ENCODE data around the gene SPOP. TPM values are rescaled to one million over a fixed set of nuclear protein-coding genes. Genes with fewer than 3 reads are reported as not detected.
A peak's percentile ranks its signal among the peaks of the same experiment; 100 is the strongest.

The SPOP gene
- total RNA-seq, 2 experiments from 2014 or later: 66.9 to 69.2 TPM

DNA sequence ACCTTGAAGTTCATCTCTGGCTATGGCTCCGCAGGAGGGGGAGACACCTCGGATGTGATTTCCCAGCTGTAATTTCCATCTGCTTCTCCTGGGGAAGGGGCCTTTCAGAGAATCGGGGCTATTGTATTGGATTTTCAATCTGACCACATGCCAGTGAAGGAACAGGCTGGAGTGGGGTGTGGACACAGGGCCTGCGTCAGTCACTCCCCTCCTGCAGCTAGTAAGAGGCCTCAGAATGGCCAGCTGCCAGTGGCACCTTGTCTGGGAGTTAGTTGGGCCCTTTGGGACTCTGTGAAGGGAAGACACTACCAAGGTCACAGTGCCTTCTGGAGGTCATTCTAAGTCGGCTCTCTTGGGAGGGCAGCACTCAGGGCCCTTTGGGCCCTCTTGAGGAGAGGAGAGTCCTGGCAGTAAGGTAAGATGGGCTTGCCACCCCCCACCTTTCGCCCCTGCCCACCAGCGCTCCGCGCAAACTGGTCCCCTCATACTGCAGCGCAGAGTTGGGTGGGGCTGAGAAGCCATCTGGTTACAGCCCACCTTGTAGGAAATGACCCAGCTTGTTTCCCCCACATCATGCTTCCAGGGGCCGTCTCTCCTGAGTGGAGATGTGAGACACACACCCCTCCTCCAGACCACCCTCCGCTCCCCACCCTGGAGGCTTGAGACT, 96.8 kb downstream of the SPOP start:
- Mint-ChIP-seq H3K9me3 (no peaks in the 10 kb centered on the region), H3K27ac (no peak overlapping the region), H3K36me3 (ENCODE audit: low read depth) (no peaks in the 10 kb centered on the region), H3K4me3 (no peak overlapping the region), H3K27me3 (ENCODE audit: low read depth) (peaks cover 20% of the 10 kb centered on the region), H3K4me1 (ENCODE audit: low read depth) (peaks cover 15% of the 10 kb centered on the region)
- intact Hi-C loops (cut with micrococcal nuclease): no loop called here
- CTCF ChIA-PET: no interaction called here
- no peak for DNase-seq

DNA sequence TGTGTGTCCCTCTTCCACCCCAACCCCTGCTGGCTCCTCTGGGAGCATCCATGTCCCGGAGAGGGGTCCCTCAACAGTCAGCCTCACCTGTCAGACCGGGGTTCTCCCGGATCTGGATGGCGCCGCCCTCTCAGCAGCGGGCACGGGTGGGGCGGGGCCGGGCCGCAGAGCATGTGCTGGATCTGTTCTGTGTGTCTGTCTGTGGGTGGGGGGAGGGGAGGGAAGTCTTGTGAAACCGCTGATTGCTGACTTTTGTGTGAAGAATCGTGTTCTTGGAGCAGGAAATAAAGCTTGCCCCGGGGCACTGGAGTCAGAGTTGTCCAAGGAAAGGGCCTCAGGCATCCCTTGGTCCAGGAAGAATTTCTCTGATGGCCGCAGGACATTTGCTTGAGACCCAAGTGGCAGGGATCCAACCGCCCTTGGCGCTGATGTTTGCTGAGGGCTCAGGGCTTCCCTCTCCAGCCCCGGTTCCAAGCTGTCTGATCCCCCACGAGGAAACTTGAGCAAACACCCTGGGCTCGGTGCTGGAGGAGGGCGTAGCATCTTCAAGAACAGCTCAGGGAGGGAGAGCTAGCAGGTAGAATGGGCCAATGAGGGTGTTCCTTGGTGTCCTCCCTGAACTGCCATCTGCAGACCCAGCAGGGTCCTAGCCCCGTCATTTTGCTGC, 97.7 kb downstream of the SPOP start:
- Mint-ChIP-seq H3K36me3 (ENCODE audit: low read depth) (no peaks in the 10 kb centered on the region), H3K27ac (no peak overlapping the region), H3K4me3 (no peak overlapping the region), H3K27me3 (ENCODE audit: low read depth) (peaks cover 23% of the 10 kb centered on the region), H3K4me1 (ENCODE audit: low read depth) (peaks cover 15% of the 10 kb centered on the region), H3K9me3 (no peaks in the 10 kb centered on the region)
- CTCF ChIA-PET: interaction anchor here (0.5 kb wide), 1 partner anchor 44 kb away, joined by 3 read pairs; no protein-coding TSS in a partner anchor
- DNase-seq: no peak
- intact Hi-C loops (cut with micrococcal nuclease): no loop called here

DNA sequence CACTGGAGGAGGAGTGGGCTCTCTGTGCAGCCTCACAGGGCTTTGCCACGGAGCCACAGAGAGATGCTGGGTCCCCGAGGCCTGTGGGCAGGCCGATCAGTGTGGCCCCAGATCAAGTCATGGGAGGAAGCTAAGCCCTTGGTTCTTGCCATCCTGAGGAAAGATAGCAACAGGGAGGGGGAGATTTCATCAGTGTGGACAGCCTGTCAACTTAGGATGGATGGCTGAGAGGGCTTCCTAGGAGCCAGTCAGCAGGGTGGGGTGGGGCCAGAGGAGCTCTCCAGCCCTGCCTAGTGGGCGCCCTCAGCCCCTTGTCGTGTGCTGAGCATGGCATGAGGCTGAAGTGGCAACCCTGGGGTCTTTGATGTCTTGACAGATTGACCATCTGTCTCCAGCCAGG, 98.4 kb downstream of the SPOP start:
- Mint-ChIP-seq H3K27ac (no peak overlapping the region), H3K9me3 (no peaks in the 10 kb centered on the region), H3K36me3 (ENCODE audit: low read depth) (no peaks in the 10 kb centered on the region), H3K4me1 (ENCODE audit: low read depth) (peaks cover 15% of the 10 kb centered on the region), H3K27me3 (ENCODE audit: low read depth) (peaks cover 26% of the 10 kb centered on the region), H3K4me3 (no peak overlapping the region)
- no peak for DNase-seq
- CTCF ChIA-PET: interaction anchor here (0.5 kb wide), 1 partner anchor 45 kb away, joined by 3 read pairs; no protein-coding TSS in a partner anchor
- intact Hi-C loops (cut with micrococcal nuclease): no loop called here

DNA sequence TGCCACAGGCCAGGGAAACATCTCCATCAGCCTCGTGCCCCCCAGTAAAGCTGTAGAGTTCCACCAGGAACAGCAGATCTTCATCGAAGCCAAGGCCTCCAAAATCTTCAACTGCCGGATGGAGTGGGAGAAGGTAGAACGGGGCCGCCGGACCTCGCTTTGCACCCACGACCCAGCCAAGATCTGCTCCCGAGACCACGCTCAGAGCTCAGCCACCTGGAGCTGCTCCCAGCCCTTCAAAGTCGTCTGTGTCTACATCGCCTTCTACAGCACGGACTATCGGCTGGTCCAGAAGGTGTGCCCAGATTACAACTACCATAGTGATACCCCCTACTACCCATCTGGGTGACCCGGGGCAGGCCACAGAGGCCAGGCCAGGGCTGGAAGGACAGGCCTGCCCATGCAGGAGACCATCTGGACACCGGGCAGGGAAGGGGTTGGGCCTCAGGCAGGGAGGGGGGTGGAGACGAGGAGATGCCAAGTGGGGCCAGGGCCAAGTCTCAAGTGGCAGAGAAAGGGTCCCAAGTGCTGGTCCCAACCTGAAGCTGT, 98.9 kb downstream of the SPOP start:
- intact Hi-C loops (cut with micrococcal nuclease): no loop called here
- no peaks in the 10 kb centered on the region for H3K9me3 Mint-ChIP-seq
- H3K4me3 Mint-ChIP-seq: no peak overlapping the region
- no peak for DNase-seq
- no peaks in the 10 kb centered on the region for H3K36me3 Mint-ChIP-seq (ENCODE audit: low read depth)
- CTCF ChIA-PET: interaction anchor here (1.1 to 10.8 kb wide), 2 partner anchors 9 to 115 kb away, joined by 3 to 232 read pairs; no protein-coding TSS in a partner anchor
- H3K27me3 Mint-ChIP-seq (ENCODE audit: low read depth): peaks cover 26% of the 10 kb centered on the region
- no peak overlapping the region for H3K27ac Mint-ChIP-seq
- H3K4me1 Mint-ChIP-seq (ENCODE audit: low read depth): peaks cover 15% of the 10 kb centered on the region

DNA sequence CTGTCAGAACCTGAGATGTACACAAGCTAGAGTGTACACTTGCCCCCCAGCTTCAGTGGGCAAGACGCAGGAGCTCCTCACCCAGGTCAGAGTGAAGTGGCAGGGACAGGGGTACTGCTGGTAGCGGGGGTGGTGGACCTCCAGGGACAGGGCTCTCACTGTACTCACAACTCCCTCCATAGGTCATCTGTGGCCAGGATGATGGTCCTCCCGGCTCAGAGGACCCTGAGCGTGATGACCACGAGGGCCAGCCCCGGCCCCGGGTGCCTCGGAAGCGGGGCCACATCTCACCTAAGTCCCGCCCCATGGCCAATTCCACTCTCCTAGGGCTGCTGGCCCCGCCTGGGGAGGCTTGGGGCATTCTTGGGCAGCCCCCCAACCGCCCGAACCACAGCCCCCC, 99.5 kb downstream of the SPOP start:
- no peak overlapping the region for H3K4me3 Mint-ChIP-seq
- no peaks in the 10 kb centered on the region for H3K9me3 Mint-ChIP-seq
- DNase-seq: no peak
- H3K36me3 Mint-ChIP-seq (ENCODE audit: low read depth): no peaks in the 10 kb centered on the region
- no peak overlapping the region for H3K27ac Mint-ChIP-seq
- H3K27me3 Mint-ChIP-seq (ENCODE audit: low read depth): peaks cover 30% of the 10 kb centered on the region
- CTCF ChIA-PET: interaction anchor here (1.1 to 10.8 kb wide), 2 partner anchors 10 to 115 kb away, joined by 3 to 232 read pairs; no protein-coding TSS in a partner anchor
- intact Hi-C loops (cut with micrococcal nuclease): no loop called here
- peaks cover 15% of the 10 kb centered on the region for H3K4me1 Mint-ChIP-seq (ENCODE audit: low read depth)

DNA sequence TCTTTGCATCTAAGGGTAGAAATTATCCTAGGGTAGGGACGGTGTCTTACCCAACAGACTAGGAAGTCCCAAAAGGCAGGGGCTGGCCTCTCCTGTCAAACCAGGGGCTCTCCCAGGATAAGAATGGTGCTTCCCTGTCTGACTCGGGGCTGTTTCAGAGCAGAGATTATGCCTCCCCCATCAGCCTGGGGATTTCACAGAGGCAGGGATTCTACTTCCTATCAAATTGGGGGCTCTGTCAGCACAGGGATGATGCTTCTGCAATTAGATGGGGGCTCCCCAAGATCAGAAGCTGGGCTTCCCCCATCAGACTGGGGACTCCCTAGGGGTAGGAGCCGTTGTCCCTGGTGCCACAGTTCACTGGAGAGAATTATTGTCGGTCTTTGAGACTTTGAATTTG, 99.9 kb downstream of the SPOP start:
- H3K27ac Mint-ChIP-seq: no peak overlapping the region
- CTCF ChIA-PET: interaction anchor here (1.1 to 10.8 kb wide), 2 partner anchors 10 to 116 kb away, joined by 3 to 232 read pairs; no protein-coding TSS in a partner anchor
- peaks cover 30% of the 10 kb centered on the region for H3K27me3 Mint-ChIP-seq (ENCODE audit: low read depth)

DNA sequence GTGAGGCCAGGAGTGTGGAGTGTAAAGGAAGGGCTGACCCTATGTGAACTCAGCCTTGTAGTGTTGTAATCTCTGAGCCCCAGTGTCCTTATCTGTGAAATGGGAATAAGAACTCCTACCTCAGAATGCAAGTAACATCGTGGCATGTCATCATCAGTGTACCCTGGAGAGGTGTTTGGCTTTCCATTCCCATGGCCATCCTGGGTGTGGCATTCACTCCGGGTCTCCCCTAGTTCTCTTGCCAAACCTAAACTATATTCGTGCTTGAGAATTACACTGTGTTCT, 100.3 kb downstream of the SPOP start:
- peaks cover 15% of the 10 kb centered on the region for H3K4me1 Mint-ChIP-seq (ENCODE audit: low read depth)
- H3K27ac Mint-ChIP-seq: no peak overlapping the region
- peak overlapping the region; percentile 56 for H3K4me3 Mint-ChIP-seq
- CTCF ChIA-PET: interaction anchor here (10.8 kb wide), 1 partner anchor 116 kb away, joined by 232 read pairs; no protein-coding TSS in a partner anchor
- no peaks in the 10 kb centered on the region for H3K36me3 Mint-ChIP-seq (ENCODE audit: low read depth)
- intact Hi-C loops (cut with micrococcal nuclease): no loop called here
- H3K27me3 Mint-ChIP-seq (ENCODE audit: low read depth): peaks cover 30% of the 10 kb centered on the region
- DNase-seq: no peak
- no peaks in the 10 kb centered on the region for H3K9me3 Mint-ChIP-seq

More for the DNA sequence above, 99.9 kb downstream of the SPOP start:
- Mint-ChIP-seq H3K4me1 (ENCODE audit: low read depth) (peaks cover 15% of the 10 kb centered on the region), H3K4me3 (peak overlapping the region; percentile 56), H3K36me3 (ENCODE audit: low read depth) (no peaks in the 10 kb centered on the region), H3K9me3 (no peaks in the 10 kb centered on the region)
- peak; percentile 78 for DNase-seq
- intact Hi-C loops (cut with micrococcal nuclease): no loop called here

DNA sequence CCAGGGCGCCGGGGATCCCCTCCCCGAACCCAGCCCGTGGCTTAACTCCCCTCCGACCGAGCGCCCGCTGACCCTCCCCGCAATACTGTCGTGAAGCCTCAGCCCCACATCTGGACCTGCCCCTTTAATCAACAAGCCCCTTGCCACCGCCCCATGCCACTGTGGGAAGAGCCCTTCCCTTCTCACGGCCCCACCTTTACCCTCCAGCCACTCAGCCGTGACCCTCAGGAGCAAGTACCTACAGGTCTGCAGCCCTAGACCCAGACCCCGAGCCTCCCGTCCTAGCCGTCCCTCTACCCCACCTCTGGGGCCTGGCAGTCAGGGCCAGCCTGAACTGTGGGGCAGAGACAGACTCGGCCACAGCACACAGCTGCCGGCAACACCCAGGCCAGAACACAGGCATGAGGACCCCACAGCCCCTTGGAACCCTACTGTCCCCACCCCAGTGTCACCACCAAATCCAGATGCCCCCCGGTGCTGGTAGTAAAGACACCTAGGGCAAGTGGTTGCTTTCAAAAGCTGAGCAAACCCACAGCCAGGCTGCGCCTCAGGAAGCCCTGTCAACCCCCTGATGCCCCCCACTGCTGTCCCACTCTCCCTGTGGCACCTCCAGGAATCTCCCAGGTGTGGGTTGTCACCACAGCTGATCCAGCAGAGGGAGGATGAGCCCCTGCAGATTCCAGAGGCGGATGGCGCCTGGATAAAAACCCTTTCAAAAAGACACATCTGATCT, 100.8 kb downstream of the SPOP start:
- H3K27ac Mint-ChIP-seq: no peak overlapping the region
- CTCF ChIA-PET: interaction anchor here (1.6 to 10.8 kb wide), 2 partner anchors 19 to 117 kb away, joined by 4 to 232 read pairs; no protein-coding TSS in a partner anchor
- no peak for DNase-seq
- peaks cover 30% of the 10 kb centered on the region for H3K27me3 Mint-ChIP-seq (ENCODE audit: low read depth)
- H3K9me3 Mint-ChIP-seq: no peaks in the 10 kb centered on the region
- intact Hi-C loops (cut with micrococcal nuclease): no loop called here
- no peaks in the 10 kb centered on the region for H3K36me3 Mint-ChIP-seq (ENCODE audit: low read depth)
- peak overlapping the region; percentile 56 for H3K4me3 Mint-ChIP-seq
- peaks cover 15% of the 10 kb centered on the region for H3K4me1 Mint-ChIP-seq (ENCODE audit: low read depth)

DNA sequence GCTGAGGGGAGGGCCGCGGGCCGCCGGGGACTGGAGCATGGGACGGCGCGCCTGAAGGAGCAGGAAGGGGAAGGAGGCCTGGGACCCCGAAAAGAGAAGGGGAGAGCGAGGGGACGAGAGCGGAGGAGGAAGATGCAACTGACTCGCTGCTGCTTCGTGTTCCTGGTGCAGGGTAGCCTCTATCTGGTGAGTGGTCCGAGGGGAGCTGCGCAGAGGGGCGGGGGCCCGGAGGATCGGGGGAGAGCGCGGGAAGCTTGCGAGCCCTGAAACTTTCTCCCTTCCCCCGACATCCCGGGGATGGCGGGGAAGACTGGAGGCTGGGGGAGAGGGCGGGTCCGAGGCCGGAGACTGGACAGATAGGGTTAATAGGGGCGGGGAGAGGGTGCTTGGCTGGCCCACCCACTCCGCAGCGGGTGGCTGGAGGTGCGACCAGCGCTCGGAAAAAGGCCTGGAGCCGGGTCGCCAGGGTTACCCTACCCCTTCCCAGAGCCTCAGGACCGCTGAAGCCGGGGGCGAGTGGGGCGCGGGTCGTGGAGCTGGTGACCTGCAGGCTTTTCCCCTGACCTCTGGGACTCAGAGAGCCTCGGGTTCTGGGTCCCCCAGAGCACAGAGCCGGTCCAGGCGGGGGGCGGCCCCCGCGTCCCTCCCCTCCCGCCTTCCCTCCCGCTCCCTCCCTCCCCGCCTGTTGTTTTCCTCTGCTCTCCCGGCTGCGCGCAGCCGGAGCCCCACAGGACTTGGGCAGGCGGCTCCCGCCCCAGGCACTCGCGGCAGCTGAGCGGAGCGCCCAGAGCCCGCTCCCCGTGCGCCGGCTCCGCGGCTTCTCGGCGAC, 101.6 kb downstream of the SPOP start:
- DNase-seq: no peak
- Mint-ChIP-seq H3K27ac (no peak overlapping the region), H3K4me3 (peak overlapping the region; percentile 76), H3K9me3 (no peaks in the 10 kb centered on the region), H3K4me1 (ENCODE audit: low read depth) (peaks cover 15% of the 10 kb centered on the region), H3K36me3 (ENCODE audit: low read depth) (no peaks in the 10 kb centered on the region), H3K27me3 (ENCODE audit: low read depth) (peaks cover 34% of the 10 kb centered on the region)
- intact Hi-C loops (cut with micrococcal nuclease): no loop called here
- CTCF ChIA-PET: interaction anchor here (0.6 to 10.8 kb wide), 8 partner anchors 19 to 454 kb away, joined by 3 to 232 read pairs (median 4); partner anchors contain the start of gene FAM117A

DNA sequence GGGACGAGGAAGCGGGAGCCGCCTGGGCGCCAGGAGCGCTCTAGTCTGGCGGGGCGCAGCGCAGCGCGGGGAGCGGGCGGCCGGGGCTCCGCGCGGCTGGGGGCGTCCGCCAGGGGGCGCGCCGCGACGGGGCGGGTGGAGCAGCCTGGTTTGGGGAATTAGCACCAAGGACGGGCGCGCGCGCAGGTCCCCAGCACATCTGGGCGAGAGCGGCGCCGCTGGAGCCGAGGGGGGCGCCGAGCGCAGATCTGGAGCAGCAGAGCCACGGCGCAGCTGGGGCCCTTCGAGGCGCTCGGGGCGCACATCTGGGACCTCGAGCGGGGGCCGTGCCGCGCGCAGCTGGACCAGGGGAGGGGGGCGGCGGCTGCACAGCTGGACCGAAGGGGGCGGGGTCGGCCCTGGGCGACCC, 102.2 kb downstream of the SPOP start, which contains the start of gene NXPH3:
Gene NXPH3 (plus strand): TSS at position 193 of the 409 bp plus-strand sequence. CDS start 349 bp downstream, outside the sequence.
- Mint-ChIP-seq H3K4me1 (ENCODE audit: low read depth) (peaks cover 15% of the 10 kb centered on the region), H3K36me3 (ENCODE audit: low read depth) (no peaks in the 10 kb centered on the region), H3K27ac (no peak within 1 kb of the TSS), H3K9me3 (no peaks in the 10 kb centered on the region), H3K27me3 (ENCODE audit: low read depth) (peaks cover 38% of the 10 kb centered on the region), H3K4me3 (peak within 1 kb of the TSS; percentile 76)
- intact Hi-C loops (cut with micrococcal nuclease): loop anchor here (1.0 to 2.0 kb wide), 3 partner anchors 43 to 120 kb away; partner anchors contain the start of gene SPOP
- CTCF ChIA-PET: interaction anchor here (0.6 to 10.8 kb wide), 7 partner anchors 18 to 422 kb away, joined by 3 to 232 read pairs (median 4); partner anchors contain the start of gene FAM117A
- peak; percentile 77 for DNase-seq

DNA sequence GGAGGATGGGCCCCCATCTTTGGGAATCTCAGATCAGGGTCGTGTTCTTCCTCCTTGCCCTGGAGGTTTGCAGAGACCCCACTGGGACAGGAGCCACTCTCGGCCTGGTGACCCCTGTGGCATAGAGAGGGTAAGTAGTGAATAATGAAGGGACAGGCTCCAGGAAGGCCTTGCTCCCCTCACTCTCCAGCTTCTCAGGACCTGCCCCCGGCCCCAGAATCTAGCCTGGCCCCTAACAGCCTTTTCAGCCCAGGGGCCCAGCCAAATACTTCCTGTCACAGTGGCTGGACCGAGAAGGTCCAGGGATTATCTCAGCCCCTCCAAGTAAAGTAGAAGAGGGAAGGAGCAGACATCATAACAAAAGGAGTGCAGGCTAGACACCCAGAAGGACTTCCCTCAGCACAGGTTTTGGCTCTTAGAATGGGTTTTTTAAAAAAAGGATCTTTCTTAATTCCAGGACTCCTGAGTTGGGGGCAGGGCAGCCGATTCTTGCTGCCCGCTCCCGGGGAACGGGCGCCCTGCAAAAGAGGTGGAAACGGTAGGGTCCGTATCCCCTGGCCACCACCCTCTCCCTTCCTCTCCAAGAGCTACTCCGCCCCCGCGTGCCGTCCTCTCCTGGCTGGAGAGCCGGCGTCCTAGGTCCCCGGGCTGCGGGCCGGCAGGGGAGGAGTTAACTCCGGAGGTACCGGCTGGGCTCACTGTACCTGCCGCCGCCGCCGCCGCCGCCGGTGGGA, 102.8 kb downstream of the SPOP start:
- H3K27me3 Mint-ChIP-seq (ENCODE audit: low read depth): peaks cover 38% of the 10 kb centered on the region
- intact Hi-C loops (cut with micrococcal nuclease): loop anchor here (1.0 to 2.0 kb wide), 3 partner anchors 44 to 120 kb away; partner anchors contain the start of gene SPOP
- H3K9me3 Mint-ChIP-seq: no peaks in the 10 kb centered on the region
- H3K27ac Mint-ChIP-seq: no peak overlapping the region
- DNase-seq: no peak
- CTCF ChIA-PET: interaction anchor here (0.6 to 10.8 kb wide), 6 partner anchors 17 to 188 kb away, joined by 3 to 232 read pairs (median 4); partner anchors contain the start of gene FAM117A
- no peaks in the 10 kb centered on the region for H3K36me3 Mint-ChIP-seq (ENCODE audit: low read depth)
- peak overlapping the region; percentile 36 for H3K4me3 Mint-ChIP-seq
- H3K4me1 Mint-ChIP-seq (ENCODE audit: low read depth): peaks cover 15% of the 10 kb centered on the region

Measured in activated naive CD4-positive, alpha-beta T cell treated with anti-CD3 and anti-CD28 coated beads for 36 hours (primary cell).